GM19035 (cell line): ENCODE measurements around the gene LRFN5.

Source experiments
- ATAC-seq: cut with Tn5 transposase; IDR thresholded peaks from one replicate; pipeline ENCODE4 v1.9.1; 2021; ENCODE audit not compliant: unreplicated experiment

Gene LRFN5

GRCh38 chr14:41766772-41767171 lies 160.1 kb downstream of the LRFN5 start:
- ATAC-seq: no peak

DNA sequence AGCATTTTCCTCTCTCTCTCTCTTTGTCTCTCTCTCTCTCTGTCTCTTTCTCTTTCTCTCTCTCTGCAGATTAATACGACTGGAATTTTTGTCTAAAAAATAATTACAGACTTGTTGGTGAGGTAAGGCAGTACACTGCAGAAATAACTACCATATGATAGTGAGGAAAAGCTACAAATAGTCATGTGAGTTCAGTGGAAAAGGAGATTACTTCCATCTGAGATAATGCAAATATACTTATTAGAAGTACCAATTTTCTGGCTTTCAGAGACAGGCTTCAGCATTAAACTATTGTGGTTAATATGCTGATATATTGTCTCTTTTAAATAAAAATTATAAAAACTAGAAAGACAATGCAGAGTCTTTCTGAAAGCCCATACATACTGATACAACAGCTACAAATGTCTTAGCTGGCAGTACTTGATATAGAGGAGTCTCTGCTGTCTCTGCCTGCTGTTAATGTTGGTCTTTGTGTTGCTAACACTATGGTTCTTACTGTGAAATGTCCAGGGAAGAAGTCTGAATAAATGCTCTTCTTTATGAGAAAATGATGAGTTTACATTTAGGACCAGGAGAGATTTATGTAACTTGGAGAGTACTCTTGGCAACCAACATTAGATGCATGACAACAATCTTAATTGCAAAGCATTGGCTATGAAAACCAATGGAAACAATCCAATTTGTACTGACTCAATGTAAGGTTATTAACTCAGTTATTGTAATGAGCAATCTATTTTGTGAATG lies 167.0 kb downstream of the LRFN5 start:
- ATAC-seq: no peak

DNA sequence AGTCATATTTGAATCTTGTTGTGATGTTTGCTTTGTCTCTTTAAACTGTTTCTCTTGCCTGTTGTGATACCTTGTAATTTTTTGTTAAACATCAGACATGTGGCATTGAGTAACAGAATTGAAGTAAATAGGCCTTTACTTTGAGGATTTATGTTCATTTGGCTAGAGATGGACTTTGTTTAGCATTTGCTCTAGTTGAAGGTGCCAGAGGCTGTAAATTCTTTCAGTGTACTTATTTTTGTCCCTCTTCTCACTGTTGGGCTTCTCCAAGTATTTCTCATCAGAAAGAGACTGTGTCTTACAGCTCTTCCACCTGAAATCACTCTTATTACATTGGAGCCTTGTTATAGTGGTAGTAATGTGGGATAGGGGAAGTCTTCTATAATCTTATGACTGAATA lies 175.8 kb downstream of the LRFN5 start:
- ATAC-seq: no peak

DNA sequence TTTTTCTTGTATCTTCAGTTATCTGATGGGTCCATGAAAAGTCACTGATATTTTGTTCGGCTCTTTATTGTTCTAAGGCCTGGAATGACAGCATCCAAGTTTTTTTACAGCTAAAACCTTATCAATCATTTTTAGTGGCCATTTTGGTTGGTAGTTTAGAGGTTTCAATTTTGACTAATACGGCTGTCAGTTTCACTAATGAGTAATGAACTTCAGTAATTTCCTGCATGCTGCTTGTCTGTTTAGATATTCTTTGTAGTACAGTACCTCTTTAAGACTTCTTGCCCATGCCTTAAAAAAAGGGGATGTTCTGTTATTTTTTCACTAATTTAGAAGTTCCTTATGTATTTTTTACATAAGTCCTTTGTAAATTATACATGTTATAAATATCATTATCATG lies 176.7 kb downstream of the LRFN5 start:
- no peak for ATAC-seq

DNA sequence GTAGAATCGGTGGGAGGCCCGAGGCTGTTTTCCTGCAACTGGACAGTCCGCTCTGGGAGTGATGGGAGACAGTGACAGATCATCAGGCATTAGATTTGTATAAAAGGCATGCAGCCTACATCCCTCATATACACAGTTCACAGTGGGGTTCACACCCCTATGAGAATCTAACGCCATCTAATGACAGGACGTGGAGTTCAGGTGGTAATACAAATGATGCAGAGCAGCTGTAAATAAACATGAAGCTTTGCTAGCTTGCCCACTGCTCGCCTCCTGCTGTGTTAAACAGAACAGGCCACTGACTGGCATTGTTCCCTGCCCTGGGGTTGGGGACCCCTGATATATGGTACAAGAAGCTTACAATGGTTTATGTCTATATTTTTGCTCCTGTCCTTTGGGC lies 179.0 kb downstream of the LRFN5 start:
- ATAC-seq: no peak

GRCh38 chr14:41799817-41800216 lies 193.1 kb downstream of the LRFN5 start:
- ATAC-seq: no peak

- ATAC-seq: no peak
Observed at GRCh38 chr14:41805633-41806032, 199.0 kb downstream of the LRFN5 start.

DNA sequence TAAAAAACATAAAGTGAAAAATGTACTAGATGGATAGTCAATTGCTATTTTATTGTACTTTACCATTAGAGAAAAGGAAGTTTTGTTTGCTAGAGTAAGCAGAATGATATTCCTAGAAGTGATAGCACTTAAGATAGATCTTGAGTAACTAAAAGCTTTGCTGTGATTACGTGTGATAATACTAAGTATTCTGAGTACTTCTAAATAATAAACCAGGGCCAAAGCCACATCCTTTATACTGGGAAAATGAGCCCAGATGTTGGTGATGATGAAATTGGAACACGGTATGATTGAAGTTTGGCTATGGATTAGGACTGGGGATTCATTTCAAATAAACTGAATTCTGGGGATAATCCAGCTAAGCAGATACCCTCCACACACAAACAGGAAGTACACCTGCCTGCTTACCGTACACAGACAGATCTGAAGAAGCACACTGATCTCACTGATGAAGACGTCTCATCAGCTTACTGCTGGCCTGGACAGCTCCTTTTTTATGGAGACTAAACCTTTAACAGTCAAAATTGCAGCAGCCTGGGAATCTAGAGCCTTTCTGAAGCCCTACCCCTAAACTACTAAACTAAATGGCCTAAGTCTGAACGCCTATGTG lies 199.8 kb downstream of the LRFN5 start:
- no peak for ATAC-seq

- ATAC-seq: no peak
Observed at GRCh38 chr14:41810362-41810761, 203.7 kb downstream of the LRFN5 start.

- ATAC-seq: no peak
Observed at GRCh38 chr14:41817626-41818025, 210.9 kb downstream of the LRFN5 start.

DNA sequence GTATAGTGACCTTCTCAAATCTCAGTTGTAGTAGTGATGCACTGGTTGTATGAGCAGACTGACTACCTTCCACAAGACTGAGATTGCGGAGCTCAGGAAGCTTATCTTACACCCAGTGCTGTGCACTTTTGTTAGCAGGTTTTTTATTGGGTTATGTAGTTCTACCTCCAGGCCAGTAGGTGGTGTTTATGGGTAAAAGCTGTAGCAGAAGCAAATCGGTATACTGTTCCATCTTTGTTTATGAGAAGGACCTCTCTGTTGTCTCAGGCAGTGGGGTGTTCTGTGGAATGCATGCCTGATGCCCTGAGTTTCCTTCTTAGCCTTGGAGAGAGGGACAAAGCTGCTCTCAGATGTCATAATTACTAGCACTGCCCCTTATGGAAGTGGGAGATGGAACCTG lies 217.8 kb downstream of the LRFN5 start:
- no peak for ATAC-seq

GRCh38 chr14:41825622-41826021 lies 218.9 kb downstream of the LRFN5 start:
- ATAC-seq: no peak

DNA sequence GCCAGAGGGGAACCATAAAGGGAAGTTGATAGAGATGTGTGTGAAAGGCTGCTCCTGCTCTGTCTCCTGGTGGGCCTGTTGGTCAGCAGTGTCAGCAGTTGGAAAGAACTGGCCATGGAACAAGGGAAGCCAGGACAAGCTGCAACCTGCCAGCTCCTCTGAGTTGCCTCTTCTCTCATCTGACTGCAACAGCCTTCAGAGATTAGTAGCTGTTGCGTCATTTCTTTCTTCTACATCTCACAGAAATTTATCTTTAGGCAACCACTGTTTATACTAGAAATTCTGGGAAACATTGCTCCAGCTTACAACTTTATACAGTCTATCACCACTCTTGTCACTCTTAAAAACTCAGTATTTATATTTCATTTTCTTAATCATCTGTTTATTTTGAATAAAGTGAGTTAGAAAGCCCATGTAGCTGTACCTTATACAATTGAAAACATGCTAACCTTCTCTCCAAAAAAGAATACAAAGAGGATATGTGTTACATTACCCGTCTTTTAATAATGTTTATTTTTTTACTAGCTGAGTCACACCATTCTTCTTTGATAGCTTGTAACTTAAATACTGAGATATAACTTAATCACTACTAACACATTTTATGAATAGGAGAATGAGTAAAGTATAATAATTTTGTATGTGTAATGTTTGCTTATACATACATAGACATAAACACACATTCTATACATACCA lies 224.2 kb downstream of the LRFN5 start:
- ATAC-seq: no peak

GRCh38 chr14:41839661-41840060 lies 233.0 kb downstream of the LRFN5 start:
- ATAC-seq: no peak

GRCh38 chr14:41859336-41859735 lies 252.7 kb downstream of the LRFN5 start:
- no peak for ATAC-seq

DNA sequence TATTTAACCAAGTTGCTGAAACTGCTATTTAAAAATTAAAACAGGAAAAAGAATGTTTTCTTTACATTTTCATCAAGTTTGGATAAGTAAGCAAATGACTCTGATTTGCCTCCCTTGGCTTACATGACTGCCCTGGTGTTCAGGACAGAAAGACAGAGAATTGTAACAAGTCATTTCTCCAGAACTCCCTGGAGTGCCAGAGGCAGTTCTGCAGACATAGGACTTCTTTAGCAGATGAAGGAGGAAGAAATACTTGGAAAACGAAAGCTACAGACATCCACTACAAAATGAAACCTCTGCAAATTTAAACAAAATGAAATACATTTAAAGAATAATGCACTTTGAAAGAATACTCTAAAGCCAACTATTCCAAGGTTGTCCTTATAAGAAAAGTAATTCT lies 253.9 kb downstream of the LRFN5 start:
- no peak for ATAC-seq

DNA sequence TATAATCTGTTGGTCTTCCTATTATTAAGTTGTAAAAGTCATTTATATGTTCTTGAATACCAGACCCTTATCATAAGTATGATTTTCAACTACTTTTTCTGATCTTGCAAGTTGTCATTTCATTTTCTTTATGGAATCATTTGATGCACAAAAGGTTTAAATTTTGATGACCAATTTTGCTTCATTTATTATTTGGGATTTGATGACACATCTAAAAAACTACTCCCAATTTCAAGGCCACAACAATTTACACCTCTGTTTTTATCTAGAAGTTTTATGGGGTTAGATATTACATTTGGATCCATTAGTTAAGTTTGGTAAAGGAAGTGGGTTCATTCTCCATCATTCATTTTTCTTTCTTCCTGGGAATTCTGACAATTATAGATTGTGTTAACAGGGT lies 259.2 kb downstream of the LRFN5 start:
- ATAC-seq: no peak

GRCh38 chr14:41868396-41868795 lies 261.7 kb downstream of the LRFN5 start:
- no peak for ATAC-seq

DNA sequence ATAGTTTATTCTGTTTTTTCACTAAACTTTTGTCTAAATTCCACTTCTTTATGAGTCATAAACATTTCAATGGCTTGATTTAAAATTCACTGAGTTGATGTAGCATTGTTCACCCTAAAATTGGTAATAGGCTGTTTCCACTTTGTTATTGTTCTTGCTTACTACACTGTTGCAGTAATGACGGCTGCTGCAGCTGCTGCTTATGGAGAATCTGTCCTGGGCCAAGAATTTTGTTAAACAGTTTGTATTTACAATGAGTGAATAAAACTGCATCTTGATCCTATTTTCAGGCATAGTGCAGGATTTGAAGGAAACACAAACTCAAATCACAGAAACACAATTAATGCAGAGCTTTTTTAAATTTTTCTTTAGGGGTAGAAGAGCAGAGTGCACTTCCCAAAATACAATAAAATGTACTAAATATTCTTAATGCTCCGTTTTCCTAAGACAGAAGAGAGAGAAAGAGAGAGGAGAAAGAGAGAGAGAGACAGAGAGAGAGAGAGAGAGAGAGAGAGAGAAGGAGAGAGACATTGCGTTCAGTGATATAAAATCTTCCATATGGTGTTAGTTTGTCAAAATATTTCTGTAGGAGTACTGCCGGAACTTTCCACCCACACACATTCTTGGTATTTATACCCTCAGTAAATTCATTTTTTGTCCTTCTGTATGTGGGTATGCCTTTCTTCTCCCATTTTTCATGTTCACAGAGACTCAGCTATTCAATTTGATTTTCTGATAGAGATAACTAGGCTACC lies 266.4 kb downstream of the LRFN5 start:
- ATAC-seq: no peak

DNA sequence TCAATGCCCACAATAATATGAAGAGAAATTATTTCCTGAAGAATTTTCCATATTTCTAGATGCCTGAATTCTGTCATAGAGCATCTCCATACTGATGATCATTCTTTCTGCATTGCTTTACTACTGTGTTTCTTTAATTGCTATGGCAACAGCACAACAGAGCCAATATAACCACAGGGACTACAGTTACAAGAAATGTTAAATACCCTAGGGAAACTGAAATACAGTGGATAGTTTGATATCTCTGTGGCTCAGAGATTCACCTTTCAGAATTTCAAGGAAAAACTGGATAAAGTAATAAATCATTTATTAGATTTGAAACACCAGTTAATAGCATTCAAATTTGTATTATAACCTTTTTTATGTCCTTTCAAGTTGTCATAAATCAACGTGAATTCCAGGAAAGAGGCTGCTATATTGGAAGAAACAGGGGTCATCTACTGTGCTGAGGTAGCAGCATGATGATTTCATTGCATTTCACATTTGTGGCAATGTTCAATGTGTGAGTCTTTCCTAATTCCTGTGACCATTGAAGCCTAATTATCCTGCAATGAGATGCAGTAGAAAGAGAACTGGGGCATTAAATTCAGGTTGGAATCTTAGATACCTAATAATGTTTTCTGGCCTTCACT lies 267.1 kb downstream of the LRFN5 start:
- ATAC-seq: no peak

DNA sequence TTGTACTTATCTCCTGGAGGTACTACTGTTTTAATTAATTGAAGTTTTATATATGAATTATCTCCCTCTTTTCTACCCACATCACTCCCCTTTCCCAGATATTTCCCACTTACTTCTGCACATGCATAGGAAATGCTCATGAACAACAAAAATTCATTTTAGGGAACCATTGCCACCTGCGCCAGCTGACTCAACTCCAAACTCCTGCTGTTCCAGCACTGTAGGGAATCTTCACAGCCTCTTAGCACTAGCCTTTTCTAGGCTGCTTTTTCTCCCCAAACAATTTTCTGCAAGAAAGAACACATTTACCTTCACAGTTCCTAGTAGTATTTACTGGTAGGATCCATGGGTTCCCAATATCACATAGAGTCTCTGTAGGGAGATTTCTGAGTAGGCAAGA lies 268.4 kb downstream of the LRFN5 start:
- no peak for ATAC-seq
